ENCODE data around the gene BIN1.

The BIN1 gene

GRCh38 chr2:127012868-127013267, 94.1 kb downstream of the BIN1 start:
- DNase-seq = no peak

GRCh38 chr2:127012215-127012614, 94.7 kb downstream of the BIN1 start:
- no peak for DNase-seq

- DNase-seq = no peak
These were observed 95.2 kb downstream of the BIN1 start for GRCh38 chr2:127011796-127012195.

GRCh38 chr2:127011231-127011661, 95.7 kb downstream of the BIN1 start:
- DNase-seq = no peak

GRCh38 chr2:127008265-127009015, 98.5 kb downstream of the BIN1 start:
- no peak for DNase-seq

GRCh38 chr2:127007652-127008051, 99.3 kb downstream of the BIN1 start:
- DNase-seq = no peak

GRCh38 chr2:127006962-127007361, 100.0 kb downstream of the BIN1 start:
- DNase-seq = no peak

GRCh38 chr2:127004893-127005600, 101.9 kb downstream of the BIN1 start:
- DNase-seq = no peak

GRCh38 chr2:127003070-127003800, 103.7 kb downstream of the BIN1 start:
- DNase-seq = no peak

GRCh38 chr2:127001751-127002150, 105.2 kb downstream of the BIN1 start:
- no peak for DNase-seq

GRCh38 chr2:127000937-127001336, 106.0 kb downstream of the BIN1 start:
- no peak for DNase-seq

- DNase-seq = no peak
These were observed 106.8 kb downstream of the BIN1 start for GRCh38 chr2:127000194-127000593.

- no peak for DNase-seq
These were observed 107.7 kb downstream of the BIN1 start for GRCh38 chr2:126999106-126999756.

GRCh38 chr2:126998486-126998885, 108.5 kb downstream of the BIN1 start:
- DNase-seq = no peak

Data from CD4-positive, alpha-beta T cell treated with Interleukin-6 for 4 hours (primary cell).